Stimulated activated CD8-positive, alpha-beta memory T cell treated with anti-CD3 and anti-CD28 coated beads, Interleukin-7, amount 100 ng/mL, for 24 hours (primary cell): ENCODE data around the gene ASCC3.
"Not testable (repeated sequence)": the region's sequence is repeated elsewhere in the genome, so short reads cannot be mapped to it uniquely, and the experiment has no call there.

ENCODE experiments used
- DNase-seq: peaks from one replicate; pipeline ENCODE4 v3.0.0-alpha.2; 2020; ENCODE audit warnings: low read depth

The ASCC3 gene, protein sequence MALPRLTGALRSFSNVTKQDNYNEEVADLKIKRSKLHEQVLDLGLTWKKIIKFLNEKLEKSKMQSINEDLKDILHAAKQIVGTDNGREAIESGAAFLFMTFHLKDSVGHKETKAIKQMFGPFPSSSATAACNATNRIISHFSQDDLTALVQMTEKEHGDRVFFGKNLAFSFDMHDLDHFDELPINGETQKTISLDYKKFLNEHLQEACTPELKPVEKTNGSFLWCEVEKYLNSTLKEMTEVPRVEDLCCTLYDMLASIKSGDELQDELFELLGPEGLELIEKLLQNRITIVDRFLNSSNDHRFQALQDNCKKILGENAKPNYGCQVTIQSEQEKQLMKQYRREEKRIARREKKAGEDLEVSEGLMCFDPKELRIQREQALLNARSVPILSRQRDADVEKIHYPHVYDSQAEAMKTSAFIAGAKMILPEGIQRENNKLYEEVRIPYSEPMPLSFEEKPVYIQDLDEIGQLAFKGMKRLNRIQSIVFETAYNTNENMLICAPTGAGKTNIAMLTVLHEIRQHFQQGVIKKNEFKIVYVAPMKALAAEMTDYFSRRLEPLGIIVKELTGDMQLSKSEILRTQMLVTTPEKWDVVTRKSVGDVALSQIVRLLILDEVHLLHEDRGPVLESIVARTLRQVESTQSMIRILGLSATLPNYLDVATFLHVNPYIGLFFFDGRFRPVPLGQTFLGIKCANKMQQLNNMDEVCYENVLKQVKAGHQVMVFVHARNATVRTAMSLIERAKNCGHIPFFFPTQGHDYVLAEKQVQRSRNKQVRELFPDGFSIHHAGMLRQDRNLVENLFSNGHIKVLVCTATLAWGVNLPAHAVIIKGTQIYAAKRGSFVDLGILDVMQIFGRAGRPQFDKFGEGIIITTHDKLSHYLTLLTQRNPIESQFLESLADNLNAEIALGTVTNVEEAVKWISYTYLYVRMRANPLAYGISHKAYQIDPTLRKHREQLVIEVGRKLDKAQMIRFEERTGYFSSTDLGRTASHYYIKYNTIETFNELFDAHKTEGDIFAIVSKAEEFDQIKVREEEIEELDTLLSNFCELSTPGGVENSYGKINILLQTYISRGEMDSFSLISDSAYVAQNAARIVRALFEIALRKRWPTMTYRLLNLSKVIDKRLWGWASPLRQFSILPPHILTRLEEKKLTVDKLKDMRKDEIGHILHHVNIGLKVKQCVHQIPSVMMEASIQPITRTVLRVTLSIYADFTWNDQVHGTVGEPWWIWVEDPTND (N-terminal part only)

GRCh38 chr6:100880853-100881706 is at the start of gene ASCC3:
ASCC3 (minus strand) TSS chr6:100881329; CDS start chr6:100867997, 13,332 bp downstream.
- DNase-seq: peak; percentile 85

DNA sequence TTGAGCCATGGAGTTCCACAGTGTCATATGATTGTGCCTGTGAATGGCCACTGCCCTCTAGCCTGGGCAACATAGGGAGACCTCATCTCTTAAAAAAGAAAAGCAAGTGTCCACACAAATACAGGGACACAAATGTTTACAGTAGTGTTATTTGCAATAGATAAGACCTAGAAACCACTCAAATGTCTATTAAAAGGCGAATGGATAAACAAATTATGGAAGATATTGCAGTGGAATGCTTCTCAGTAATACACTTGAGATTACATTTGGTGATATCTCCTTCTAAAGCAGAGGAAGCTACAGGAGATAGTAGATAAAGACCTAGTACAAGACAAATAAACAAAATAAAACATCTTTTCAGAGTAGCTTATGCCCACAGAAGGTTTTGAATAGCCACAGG is 44.6 kb upstream of the ASCC3 start:
- DNase-seq: no peak

- no peak for DNase-seq
These were observed 43.6 kb upstream of the ASCC3 start for GRCh38 chr6:100924534-100925227.

DNA sequence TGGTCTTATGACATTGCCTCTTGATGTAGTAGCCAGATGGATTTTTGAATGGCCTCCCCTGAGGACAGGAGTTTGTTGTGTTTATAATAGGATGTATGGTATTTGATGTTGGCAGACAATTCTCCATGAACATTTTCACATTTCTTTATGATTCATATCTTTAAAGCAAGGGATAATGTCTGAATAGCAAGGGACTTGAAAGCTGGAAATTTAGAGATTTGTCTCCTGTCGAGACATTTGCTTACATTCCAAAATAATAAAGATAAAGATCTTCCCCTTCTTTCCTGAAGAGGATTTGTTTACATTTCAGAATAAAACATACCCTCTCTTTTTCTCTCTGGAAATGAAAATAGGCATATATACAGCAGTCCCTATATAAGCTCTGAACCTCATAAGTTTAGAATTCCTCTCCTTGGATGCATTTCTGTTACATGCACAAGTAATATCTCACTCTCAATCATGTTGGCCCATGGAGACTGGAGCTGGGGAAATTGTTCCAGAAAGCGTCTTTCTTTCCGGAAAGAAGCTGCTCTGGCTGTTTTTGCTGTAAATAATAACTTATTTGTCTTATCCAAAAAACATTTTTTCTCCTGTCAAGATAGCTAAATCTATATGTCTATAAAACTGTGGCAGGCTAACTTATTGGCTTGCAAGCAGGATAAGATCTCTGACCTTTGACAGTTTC is 42.5 kb upstream of the ASCC3 start:
- DNase-seq: no peak

DNA sequence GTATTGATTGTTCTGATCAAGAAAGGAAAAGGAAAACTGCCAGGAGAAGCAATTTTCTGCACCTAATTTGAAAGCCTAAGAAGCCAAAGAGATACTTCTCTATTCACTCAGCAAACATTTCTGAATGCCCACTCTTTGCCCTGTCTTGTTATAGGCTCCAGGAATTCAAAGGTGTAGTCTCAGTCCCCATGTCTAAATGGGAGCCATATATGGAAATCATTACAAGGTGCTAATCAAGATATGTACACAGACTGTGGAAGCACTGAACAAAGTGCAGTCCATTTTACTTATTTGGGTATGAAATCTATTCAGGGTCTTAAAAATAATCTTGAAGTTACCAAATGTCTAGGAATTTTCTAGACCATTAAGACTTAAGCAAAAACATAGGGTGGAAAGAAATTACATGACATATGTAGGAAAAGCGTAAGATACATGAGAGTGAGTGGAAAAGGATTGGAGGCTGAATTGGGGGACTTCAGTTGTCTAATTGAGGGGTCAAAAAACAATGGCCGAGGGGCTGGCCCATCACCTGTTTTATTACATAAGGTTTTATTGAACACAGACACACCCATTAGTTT is 39.0 kb upstream of the ASCC3 start:
- no peak for DNase-seq

DNA sequence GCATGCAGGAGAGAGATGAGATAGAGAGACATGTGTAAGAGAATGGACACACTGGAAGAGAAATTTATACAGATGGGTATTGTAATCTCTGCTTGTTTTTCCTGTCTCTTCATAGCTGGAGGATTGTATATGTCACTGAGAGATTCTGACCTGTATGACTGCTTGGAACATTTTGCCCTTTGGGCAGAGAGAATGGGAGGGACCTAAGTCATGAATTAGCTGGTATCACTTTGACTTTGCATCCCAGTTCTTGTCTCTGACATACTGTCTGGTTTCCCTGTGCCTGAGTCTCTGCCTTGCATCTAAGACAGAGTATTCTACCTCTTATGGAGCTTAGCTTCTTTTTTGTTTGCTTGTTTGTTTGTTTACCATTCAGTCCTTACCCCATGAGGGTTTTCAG is 37.0 kb upstream of the ASCC3 start:
- DNase-seq: no peak

- DNase-seq: no peak
These were observed 34.7 kb upstream of the ASCC3 start for GRCh38 chr6:100915876-100916275.

- DNase-seq: no peak
These were observed 32.5 kb upstream of the ASCC3 start for GRCh38 chr6:100913400-100914276.

DNA sequence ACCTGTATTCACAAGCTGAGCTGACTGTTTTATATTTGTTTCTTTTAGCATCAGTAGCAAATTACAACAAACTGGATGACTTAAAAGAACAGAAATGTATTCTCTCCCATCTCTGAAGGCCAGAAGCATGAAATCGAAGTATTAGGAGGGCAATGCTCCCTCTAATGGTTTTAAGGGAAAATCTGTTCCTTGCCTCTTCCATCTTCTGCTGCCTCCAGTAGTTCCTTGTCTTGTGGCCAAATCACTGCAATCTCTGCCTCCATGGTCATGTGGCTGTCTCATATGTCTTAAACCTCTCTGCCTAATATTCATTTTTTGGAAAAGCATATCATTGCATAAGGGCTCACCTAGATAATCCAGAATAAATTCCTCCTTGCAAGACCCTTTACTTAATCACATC is 25.2 kb upstream of the ASCC3 start:
- DNase-seq: no peak

- no peak for DNase-seq
These were observed 23.9 kb upstream of the ASCC3 start for GRCh38 chr6:100905067-100905466.

DNA sequence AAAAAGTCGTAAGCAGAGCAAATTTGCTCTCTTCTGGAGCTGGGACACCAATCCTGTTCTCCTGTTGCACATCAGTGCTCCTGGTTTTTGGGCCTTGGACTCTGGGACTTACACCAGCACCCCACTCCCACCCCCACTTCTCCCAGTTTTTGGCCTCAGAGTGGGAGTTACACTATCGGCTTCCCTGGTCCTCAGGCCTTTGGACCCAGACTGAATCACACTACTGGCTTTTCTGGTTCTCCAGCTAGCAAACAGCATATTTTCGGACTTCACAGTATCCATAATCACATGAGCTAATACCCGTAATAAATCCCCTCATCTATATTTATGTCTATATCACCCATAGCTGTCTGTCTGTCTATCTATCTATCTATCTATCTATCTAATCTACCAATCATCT is 23.2 kb upstream of the ASCC3 start:
- DNase-seq: no peak

DNA sequence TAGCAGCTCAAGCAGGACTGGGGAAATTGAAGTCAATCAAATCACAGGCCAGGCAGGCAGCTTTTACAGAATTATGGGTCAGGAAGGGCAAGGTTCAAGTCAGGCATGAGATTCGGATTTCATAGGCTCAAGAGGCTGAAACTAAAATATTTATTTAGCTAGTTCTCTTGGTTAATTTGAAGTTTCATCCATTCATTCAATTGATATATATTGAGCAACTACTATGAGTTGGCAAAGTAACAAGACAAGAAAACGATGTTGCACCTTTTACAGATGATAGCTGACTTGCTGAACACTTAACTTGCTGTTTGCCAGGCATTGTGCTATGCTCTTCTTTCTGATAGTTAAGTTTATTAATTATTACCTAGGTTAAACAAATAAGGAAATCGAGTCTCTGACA is 20.5 kb upstream of the ASCC3 start:
- no peak for DNase-seq

DNA sequence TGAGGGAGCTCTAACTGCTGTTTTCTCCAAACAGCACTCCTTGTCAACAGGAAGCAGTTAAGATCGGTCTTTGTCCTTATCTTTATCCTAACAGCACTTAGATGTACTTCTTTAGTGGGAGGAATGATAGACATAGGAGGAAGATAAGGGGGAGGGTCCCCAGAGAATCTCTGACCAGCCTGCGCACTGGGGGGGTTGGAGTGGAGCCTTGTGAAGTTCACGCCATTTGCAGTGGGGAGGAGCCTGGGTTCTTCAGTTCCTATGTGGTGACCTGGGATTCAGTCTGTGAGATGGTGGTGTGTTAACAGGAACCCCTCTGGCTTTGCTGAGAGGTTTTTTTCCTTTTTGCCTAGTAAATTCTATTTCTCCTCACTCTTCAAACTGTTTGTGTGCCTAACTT is 18.1 kb upstream of the ASCC3 start:
- no peak for DNase-seq

DNA sequence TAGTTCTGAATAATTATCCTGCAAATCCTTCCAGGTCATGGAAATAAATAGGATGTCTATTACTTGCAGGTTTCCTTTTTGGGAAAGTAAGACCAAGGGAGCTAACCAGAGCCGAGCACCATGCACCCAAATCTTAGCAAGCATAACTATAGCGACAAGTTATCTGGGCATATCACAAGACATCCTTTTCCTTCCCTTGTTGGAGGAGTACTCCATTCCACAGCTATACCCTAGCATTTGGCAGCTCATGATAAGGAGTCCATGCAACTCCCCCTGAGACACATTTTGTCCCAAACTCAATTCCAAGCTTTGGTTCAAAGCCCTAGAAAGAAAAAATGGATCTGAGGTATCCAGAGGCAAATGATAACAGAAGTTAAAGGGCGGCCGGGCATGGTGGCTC is 16.5 kb upstream of the ASCC3 start:
- DNase-seq: no peak

DNA sequence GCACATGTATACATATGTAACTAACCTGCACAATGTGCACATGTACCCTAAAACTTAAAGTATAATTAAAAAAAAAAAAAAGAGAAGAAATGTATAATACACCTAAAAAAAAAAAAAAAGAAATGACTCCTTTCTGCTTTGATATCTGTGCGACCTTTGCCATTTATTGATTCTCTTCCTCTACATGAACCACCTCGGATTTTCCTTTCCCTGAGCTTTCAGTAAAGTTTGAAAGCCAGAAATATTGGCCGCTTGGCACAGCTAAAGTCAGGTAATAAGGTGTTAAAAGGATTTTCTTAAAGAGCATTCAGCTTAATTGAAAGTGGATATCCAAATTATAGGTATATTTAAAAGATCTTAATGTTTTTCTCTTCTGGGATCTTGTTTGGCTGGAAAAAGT is 12.6 kb upstream of the ASCC3 start:
- no peak for DNase-seq

DNA sequence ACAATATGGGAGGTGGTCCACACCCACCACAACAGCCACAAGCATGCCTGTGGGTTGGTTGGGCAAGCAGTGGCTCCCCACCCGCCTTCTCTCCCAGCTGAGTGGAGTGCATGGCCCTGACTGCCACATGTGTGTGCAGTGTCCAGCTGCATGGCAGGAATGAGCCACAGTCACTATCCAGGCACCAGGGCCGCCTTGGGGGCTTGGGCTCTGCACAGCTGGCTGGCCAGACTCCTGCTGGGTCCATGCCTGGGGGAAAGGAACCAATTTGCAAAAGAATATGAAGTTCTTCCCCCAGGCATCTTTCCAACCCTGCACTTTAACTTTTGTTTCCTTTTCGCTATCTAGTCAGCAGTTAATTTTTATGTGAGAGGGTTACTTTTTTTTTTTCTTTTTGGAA is 11.6 kb upstream of the ASCC3 start:
- DNase-seq: no peak

DNA sequence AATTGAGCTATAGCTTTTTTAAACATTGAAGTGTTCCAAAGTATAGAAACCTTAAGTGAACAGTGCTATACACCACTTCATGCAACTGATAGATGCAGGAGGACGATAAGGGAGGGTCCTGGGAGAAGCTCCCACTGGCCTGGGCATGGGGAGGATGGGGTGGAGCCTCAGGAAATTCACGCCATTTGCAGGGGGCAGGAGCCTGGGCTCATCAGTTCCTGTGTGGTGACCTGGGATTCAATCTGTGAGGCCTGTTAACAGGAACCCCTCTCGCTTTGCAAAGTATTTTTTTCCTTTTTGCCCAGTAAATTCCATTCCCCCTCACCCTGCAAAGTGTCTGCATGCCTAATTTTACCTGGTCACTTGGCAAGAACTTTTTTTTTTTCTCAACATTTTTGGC is 11.0 kb upstream of the ASCC3 start:
- no peak for DNase-seq

DNA sequence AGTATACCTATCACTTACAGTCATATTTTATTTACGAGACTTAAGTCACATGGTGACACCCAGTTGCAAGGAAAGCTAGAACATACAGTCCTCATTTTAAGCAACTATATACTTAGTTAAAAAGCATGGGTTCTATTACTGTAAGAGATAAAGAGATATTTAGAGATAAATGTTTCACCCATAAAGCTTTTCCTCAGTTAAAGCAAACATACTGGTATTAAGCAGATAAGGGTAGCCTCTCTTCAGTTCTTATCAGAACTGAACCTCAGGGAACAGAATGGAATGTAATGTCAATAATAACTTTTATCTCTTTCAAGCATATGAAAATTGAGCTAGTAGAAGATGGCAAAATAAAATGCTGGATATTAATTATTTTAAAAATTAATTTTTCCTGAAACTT is 9.9 kb upstream of the ASCC3 start:
- DNase-seq: no peak

DNA sequence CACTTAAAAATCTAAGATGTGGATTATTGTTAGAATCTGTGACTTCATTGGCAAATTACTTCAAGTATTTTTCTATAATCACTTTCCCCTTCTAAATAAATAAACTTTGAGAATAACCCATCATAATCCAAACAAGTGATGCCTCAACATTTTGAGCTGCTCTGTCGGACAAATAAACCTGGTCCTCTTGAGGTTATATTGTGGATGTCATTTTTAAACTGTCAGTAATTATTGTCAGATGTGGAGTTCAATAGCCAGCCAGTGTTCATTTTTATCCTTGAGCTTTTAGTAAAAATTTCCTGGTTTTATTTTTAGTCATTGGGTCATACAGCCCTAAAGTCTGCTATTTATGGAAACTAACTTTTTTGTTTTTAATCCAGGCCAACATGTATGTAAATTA is 9.5 kb upstream of the ASCC3 start:
- DNase-seq: not testable (repeated sequence)
